Fibroblast of skin of back (primary cell): Measurements from ENCODE around the gene EPB41.
"Not testable (repeated sequence)": the region's sequence is repeated elsewhere in the genome, so short reads cannot be mapped to it uniquely, and the experiment has no call there.

Source experiments
- DNase-seq: peaks from one replicate; pipeline ENCODE4 v3.0.0-alpha.2; 2013

EPB41 gene

GRCh38 chr1:28927648-28928313 lies 13.4 kb downstream of the EPB41 start:
- DNase-seq, result peak; percentile 74

GRCh38 chr1:28928314-28928941 lies 14.1 kb downstream of the EPB41 start:
- DNase-seq, result no peak

GRCh38 chr1:28933277-28933676 lies 18.9 kb downstream of the EPB41 start:
- DNase-seq, result no peak

GRCh38 chr1:28933918-28934317 lies 19.5 kb downstream of the EPB41 start:
- no peak for DNase-seq

GRCh38 chr1:28934676-28935075 lies 20.3 kb downstream of the EPB41 start:
- DNase-seq, result peak; percentile 27

- no peak for DNase-seq
Measured at GRCh38 chr1:28935293-28935692, 20.9 kb downstream of the EPB41 start.

- DNase-seq, result no peak
Measured at GRCh38 chr1:28936094-28936493, 21.7 kb downstream of the EPB41 start.

GRCh38 chr1:28936528-28936927 lies 22.2 kb downstream of the EPB41 start:
- DNase-seq, result no peak

GRCh38 chr1:28943581-28943980 lies 29.2 kb downstream of the EPB41 start:
- not testable (repeated sequence) for DNase-seq

- DNase-seq, result no peak
Measured at GRCh38 chr1:28950006-28950405, 35.6 kb downstream of the EPB41 start.

GRCh38 chr1:28950449-28950848 lies 36.1 kb downstream of the EPB41 start:
- no peak for DNase-seq

- DNase-seq, result no peak
Measured at GRCh38 chr1:28954126-28954726, 39.9 kb downstream of the EPB41 start.

- no peak for DNase-seq
Measured at GRCh38 chr1:28956038-28956464, 41.7 kb downstream of the EPB41 start.

GRCh38 chr1:28962114-28962831 lies 47.9 kb downstream of the EPB41 start:
- not testable (repeated sequence) for DNase-seq

GRCh38 chr1:28965271-28965870 lies 51.0 kb downstream of the EPB41 start:
- no peak for DNase-seq

GRCh38 chr1:28966617-28967016 lies 52.2 kb downstream of the EPB41 start:
- no peak for DNase-seq

GRCh38 chr1:28971980-28972771 lies 57.8 kb downstream of the EPB41 start:
- DNase-seq, result peak; percentile 96

GRCh38 chr1:28973596-28974421 lies 59.4 kb downstream of the EPB41 start:
- peak; percentile 60 for DNase-seq

GRCh38 chr1:28974432-28974831 lies 60.1 kb downstream of the EPB41 start:
- DNase-seq, result peak; percentile 47

GRCh38 chr1:28976248-28976647 lies 61.9 kb downstream of the EPB41 start:
- peak; percentile 43 for DNase-seq

- no peak for DNase-seq
Measured at GRCh38 chr1:28981210-28981609, 66.8 kb downstream of the EPB41 start.
